GM18517 (cell line): ENCODE results near the gene GET3.
"Not testable (repeated sequence)": the region's sequence is repeated elsewhere in the genome, so short reads cannot be mapped to it uniquely, and the experiment has no call there.

Source experiments
- ATAC-seq: cut with Tn5 transposase; IDR thresholded peaks from one replicate; pipeline ENCODE4 v1.9.1; 2021; ENCODE audit warnings: mild to moderate bottlenecking, moderate library complexity; ENCODE audit not compliant: unreplicated experiment

GET3 gene

DNA sequence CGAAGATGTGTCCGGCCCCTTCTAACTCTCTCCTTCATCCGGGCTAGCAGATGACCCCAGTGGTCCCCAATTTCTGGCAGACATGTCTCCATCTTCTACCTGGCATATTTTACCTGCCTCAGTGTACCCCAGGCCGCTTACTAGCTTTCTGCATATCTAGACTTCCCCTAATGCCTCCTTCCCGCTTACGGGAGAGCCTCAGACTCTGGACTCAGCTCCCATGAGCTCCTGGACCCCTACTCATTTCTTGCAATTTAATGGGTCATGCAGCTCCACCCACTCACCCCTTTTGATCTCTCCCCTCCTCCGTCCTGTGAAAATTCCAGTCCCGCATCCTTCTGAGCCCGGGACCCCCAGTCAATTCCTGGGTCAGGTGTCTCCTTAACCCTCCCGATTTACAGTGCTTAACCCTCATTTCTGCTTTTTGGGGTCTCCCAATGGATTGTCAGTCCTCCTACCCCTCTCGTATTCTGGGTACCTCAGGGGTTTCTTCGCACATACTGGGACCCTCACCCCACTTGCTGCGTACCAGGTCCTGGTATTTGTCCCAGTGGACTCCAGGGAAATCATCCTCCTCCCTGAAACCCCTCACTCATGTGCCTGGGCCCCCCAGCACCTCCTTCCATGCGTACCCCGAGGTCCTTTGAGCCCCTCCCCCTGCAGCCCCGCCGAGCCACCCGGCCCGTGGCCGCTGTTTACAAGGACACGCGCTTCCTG is 53.5 kb downstream of the GET3 start:
- ATAC-seq, result no peak

DNA sequence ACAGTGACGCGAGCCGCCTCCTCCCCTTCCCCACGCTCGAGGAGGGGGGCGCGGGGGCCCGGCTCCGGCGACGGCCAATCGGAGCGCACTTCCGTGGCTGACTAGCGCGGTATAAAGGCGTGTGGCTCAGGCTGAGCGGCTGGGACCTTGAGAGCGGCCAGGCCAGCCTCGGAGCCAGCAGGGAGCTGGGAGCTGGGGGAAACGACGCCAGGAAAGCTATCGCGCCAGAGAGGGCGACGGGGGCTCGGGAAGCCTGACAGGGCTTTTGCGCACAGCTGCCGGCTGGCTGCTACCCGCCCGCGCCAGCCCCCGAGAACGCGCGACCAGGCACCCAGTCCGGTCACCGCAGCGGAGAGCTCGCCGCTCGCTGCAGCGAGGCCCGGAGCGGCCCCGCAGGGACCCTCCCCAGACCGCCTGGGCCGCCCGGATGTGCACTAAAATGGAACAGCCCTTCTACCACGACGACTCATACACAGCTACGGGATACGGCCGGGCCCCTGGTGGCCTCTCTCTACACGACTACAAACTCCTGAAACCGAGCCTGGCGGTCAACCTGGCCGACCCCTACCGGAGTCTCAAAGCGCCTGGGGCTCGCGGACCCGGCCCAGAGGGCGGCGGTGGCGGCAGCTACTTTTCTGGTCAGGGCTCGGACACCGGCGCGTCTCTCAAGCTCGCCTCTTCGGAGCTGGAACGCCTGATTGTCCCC is 54.2 kb downstream of the GET3 start, which contains the start of gene JUNB:
Gene JUNB, plus strand, starts transcription at position 142 of the 706 bp plus-strand sequence. Its CDS starts 286 bp downstream, at position 428.
- peak; percentile 25 for ATAC-seq

DNA sequence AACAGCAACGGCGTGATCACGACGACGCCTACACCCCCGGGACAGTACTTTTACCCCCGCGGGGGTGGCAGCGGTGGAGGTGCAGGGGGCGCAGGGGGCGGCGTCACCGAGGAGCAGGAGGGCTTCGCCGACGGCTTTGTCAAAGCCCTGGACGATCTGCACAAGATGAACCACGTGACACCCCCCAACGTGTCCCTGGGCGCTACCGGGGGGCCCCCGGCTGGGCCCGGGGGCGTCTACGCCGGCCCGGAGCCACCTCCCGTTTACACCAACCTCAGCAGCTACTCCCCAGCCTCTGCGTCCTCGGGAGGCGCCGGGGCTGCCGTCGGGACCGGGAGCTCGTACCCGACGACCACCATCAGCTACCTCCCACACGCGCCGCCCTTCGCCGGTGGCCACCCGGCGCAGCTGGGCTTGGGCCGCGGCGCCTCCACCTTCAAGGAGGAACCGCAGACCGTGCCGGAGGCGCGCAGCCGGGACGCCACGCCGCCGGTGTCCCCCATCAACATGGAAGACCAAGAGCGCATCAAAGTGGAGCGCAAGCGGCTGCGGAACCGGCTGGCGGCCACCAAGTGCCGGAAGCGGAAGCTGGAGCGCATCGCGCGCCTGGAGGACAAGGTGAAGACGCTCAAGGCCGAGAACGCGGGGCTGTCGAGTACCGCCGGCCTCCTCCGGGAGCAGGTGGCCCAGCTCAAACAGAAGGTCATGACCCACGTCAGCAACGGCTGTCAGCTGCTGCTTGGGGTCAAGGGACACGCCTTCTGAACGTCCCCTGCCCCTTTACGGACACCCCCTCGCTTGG is 55.0 kb downstream of the GET3 start:
- ATAC-seq, result no peak

DNA sequence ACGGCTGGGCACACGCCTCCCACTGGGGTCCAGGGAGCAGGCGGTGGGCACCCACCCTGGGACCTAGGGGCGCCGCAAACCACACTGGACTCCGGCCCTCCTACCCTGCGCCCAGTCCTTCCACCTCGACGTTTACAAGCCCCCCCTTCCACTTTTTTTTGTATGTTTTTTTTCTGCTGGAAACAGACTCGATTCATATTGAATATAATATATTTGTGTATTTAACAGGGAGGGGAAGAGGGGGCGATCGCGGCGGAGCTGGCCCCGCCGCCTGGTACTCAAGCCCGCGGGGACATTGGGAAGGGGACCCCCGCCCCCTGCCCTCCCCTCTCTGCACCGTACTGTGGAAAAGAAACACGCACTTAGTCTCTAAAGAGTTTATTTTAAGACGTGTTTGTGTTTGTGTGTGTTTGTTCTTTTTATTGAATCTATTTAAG is 55.6 kb downstream of the GET3 start:
- ATAC-seq, result no peak

DNA sequence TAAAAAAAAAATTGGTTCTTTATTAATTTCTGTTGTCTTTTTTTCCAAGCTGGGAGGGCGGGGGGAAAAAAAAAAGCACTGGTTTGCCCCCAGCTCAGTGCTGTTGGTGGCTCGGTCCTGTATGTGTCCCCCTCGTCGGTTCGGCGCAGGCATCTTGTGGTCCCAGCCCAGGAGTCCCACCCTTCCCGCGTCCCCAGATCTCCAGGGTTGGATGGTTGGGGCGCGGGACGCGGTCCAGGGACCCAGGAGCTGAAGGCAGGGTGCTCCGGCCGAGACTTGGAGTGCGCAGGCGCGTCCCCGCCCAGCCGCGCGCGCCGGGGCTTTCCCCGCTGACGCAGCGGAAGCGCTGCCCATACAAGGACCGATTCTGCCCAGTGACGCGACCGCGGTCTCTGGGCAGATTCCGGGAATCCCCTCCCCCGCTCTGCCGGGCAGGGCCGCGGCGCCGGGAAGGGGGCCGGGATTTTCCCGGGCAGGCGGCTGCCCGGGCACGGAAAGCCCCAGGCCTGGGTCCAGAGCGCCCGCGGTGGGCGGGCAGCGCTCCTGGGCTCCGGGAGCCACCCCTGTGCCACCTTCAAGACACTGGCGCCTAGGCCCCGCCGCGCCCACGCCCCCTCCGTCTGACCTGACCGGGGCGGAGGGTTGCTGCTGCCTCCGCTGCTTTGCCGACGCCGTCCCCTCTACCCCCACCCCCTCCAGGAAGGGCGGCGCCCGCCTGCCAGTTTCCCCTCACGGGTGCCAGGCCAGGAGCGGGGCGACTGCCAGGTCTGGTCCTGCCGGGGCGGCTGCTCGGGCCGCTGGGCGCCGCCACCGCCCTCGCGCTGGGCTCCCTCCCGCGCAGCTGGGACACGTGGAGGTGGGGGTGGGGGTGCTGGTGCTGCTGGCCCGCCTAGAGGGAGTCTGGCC is 56.2 kb downstream of the GET3 start:
- peak; percentile 31 for ATAC-seq

DNA sequence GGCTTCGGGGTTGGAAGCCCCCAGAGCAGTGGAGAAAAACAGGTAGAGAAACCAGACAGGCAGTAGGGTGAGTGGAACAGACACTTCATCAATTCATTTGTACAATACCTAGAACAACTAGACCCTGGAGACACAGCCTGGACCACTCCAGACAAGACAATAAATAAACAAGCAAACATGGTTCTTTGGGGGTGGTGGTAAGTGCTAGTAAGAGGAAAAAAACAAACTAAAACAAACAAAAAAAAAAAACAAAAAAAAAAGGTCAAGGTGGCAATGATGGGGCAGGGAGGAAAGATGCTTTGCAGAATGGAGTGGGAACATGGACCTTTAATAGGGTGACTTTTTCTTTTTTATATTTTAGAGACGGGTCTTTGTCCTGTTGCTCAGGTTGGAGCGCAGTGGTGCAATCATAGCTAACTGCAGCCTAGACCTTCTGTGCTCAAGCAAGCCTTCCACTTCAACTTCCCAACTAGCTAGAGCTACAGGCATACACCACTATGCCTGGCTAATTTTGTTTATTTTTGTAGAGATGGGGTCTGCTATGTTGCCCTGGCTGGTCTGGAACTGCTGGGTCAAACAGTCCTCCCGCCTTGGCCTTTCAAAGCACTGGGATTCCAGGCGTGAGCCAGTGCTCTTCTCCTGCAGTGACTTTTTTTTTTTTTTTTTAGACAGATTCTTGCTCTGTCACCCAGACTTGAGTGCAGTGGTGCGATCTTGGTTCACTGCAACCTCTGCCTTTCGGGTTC is 57.1 kb downstream of the GET3 start:
- no peak for ATAC-seq

DNA sequence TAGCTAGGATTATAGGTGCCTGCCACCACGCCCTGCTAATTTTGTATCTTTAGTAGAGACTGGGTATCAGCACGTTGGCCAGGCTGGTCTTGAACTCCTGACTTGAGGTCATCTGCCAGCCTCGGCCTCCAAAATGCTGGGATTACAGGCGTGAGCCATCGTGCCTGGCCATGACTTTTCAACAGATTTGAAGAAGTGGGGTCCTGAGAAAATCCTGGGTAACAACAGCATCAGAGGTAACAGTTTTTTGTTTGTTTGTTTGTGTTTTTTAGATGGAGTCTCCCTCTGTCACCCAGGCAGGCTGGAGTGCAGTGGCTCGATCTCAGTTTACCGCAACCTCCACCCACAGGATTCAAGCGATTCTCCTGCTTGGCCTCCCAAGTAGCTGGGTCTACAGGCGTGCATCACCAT is 57.7 kb downstream of the GET3 start:
- no peak for ATAC-seq

DNA sequence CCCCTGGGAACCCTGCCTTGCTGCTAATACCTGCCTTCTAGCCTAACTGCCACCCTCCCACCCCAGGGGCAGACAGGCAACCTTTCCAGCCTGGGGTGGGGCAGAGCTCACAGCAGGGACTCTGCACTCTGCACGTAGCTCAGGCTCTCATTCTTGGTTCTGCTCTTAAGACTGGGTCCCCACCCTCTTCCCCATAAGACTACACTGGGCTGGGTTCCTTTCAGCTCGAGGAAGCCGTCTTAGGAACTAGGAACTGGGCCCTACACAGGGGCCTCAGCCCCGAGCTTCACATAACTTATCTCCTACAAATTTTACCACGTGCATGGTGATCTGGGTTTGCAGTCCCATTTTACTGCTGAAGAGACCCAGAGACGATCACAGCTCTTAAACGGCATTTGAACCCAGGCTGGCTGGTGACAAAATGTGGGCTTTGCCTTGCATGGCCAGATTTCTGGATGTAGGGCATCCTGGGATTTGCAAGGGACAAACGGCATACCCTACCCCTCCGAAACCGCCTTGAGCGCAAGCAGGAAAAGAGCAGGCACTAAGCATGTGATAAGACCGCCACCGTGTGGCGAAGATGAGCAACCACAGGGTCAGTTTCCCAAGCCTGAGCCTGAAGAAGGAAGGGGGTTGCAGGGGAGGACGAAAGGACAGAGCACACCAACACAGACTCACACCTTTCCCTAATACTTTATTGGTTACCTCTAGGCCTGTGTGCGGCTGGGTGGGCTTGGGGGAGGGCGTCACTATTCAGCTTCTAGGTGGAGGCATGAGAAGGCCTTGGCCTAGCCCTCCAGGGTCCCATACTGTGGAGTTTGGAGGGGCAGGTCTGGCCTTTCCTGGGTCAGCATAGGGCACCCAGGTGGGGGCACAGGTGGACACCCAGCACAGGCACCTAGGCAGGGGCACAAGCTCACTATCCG is 59.1 kb downstream of the GET3 start:
- ATAC-seq, result no peak

DNA sequence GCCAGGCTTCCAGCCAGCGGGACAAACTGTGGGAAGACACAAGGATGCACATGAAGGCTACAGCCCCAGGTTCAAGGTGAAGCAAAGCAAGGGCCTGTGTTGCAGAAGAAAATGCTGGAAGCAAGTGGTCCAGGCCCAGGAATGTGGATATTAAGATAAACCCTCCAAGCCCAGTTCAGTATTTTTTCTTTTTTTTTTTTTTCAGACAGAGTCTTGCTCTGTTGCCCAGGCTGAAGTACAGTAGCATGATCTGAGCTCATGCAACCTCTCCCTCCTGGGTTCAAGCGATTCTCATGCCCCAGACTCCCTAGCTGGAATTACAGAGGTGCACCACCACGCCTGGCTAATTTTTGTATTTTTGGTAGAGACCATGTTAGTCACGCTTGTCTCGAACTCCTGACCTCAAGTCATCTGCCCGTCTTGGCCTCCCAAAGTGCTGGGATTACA is 59.9 kb downstream of the GET3 start:
- no peak for ATAC-seq

DNA sequence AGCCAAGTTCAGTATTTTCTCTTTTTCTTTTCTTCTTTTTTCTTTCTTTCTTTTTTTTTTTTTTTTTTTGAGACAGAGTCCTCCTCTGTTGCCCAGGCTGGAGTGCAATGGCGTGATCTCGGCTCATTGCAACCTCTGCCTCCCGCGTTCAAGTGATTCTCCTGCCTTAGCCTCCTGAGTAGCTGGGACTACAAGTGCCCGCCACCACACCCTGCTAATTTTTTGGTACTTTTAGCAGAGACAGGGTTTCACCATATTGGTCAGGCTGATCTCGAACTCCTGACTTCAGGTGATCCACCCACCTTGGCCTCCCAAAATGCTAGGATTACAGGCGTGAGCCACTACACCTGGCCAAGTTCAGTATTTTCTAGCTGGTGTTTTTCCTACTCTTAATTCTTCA is 60.3 kb downstream of the GET3 start:
- ATAC-seq, result not testable (repeated sequence)
